Esophagus muscularis mucosa (tissue), 4 donors: ENCODE data around the gene DAPK2.

Experiments used
- CTCF ChIP-seq, 3 experiments: fragments of 200-600 bp in 2 of 3; fragments of 450-650 bp in 1 of 3; sonication (generic) in 2 of 3; IDR thresholded peaks; one replicate each; pipeline ENCODE4 v1.5.1; 2017 to 2019; ENCODE audit warnings: antibody characterized with exemption in 3 of 3, mild to moderate bottlenecking in 2 of 3, moderate library complexity in 1 of 3
- EP300 ChIP-seq: sonication (generic); formaldehyde crosslinking; IDR thresholded peaks from one replicate; pipeline ENCODE4 v1.6.1; 2017; ENCODE audit warnings: antibody characterized with exemption
- POLR2A ChIP-seq: fragments of 450-650 bp; IDR thresholded peaks from one replicate; pipeline ENCODE4 v1.6.1; 2017; ENCODE audit warnings: antibody characterized with exemption, moderate library complexity, mild to moderate bottlenecking, low read depth

GRCh38 chr15:63920504-63921175, 125.6 kb downstream of the DAPK2 start:
- TF ChIP-seq POLR2A: no peak
- TF ChIP-seq EP300: no peak
- no peak for TF ChIP-seq CTCF (IDR thresholded peaks at IDR 0.05)
